Right cardiac atrium (tissue), 5 donors: Measurements from ENCODE around the gene TRAF3IP3. TPM values are rescaled to one million over a fixed set of nuclear protein-coding genes. Genes with fewer than 3 reads are reported as not detected.
A peak's percentile ranks its signal among the peaks of the same experiment; 100 is the strongest.

ENCODE experiments used
- ATAC-seq, 2 donors: fragments of 200-7000 bp; cut with Tn5 transposase; one replicate each; pipeline versions ENCODE4 v1.8.0 to v1.9.1; 2020; ENCODE audit warnings: moderate library complexity in 2 of 2, mild to moderate bottlenecking in 1 of 2
- DNase-seq, 3 donors: peaks; one replicate each; pipeline ENCODE4 v3.0.0-alpha.2; 2020
- H3K27ac ChIP-seq: one replicate; pipeline ENCODE4 v1.5.1; 2013; ENCODE audit warnings: mild to moderate bottlenecking, low read length, control low read depth, moderate library complexity
- H3K27me3 ChIP-seq: one replicate; pipeline ENCODE4 v1.6.1; 2013; ENCODE audit not compliant: control insufficient read depth, insufficient read depth
- H3K4me1 ChIP-seq: one replicate; pipeline ENCODE4 v1.6.1; 2013; ENCODE audit warnings: low read length; ENCODE audit not compliant: control insufficient read depth, insufficient read depth
- H3K4me3 ChIP-seq: one replicate; pipeline ENCODE4 v1.5.1; 2013; ENCODE audit warnings: low read length, control low read depth
- H3K9me3 ChIP-seq: one replicate; pipeline ENCODE4 v1.6.1; 2013; ENCODE audit warnings: low read length; ENCODE audit not compliant: control insufficient read depth
- WGBS: extraction: QIAGEN DNeasy Blood & Tissue Kit; methylation state at CpG from one replicate; pipeline ENCODE4 v1.1.7; 2013; 5-methylcytosine and 5-hydroxymethylcytosine counted together
- intact Hi-C, 4 donors: fragments of 100-400 bp; cut with DNase I; formaldehyde crosslinking; loops; one replicate each; pipeline versions ENCODE4 v1.11.0 to v1.14.0; 2022 to 2023
- polyA plus RNA-seq: library from polyadenylated mRNA; stranded (reverse); fragments of 200-250 nt; gene quantifications from one replicate; pipeline ENCODE4 v1.2.3, GENCODE V29; 2013
- total RNA-seq, 4 donors: library from RNA; stranded (reverse); fragmentation: NEBNext Ultra II Directional; extraction: Animal tissue kit (Norgen Biotek cat#: 25700); gene quantifications; one replicate each; pipeline ENCODE4 v1.2.1, GENCODE V29; 2021
- donor health status: healthy with polysubstance abuse.
- donor health status: DM: no; HTN: yes; CAD: no.
- donor health status: DM: no; HTN: no; CAD: no.
- donor health status: DM: no; HTN: yes; CAD: no; lungs with severe emphysema.
- donor health status: DM: yes; HTN: yes; CAD: no.

Gene TRAF3IP3
- total and polyA plus RNA-seq, 5 donors, result 0.63 to 2.7 (median 1.3) TPM

DNA sequence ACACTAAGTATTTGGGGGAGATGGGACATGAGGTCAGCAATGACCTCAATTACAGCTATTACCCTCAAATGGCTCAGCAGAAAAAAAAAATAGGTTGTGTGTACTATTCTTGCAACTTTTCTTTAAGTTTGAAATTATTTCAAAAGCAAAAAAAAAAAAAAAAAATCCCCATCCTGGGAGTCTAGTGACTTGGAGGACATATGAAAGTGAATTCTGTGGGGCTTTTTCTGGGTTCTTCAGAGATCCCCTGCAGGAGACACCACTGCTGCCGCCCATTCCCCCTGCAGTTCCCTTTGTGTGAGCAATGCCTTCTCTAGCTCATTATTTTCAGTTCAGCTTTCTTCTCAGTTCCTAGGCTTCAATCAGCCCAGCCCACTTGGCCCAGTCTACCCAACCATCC, 34.5 kb upstream of the TRAF3IP3 start:
- 100% methylated on average over 1 of the region's 1 CpG for WGBS
- no peak overlapping the region for H3K4me3 ChIP-seq
- ATAC-seq (no peak), DNase-seq (no peak)
- intact Hi-C loops, result no loop called here
- no peaks in the 10 kb centered on the region for H3K9me3 ChIP-seq
- no peak overlapping the region for H3K27ac ChIP-seq
- H3K27me3 ChIP-seq, result no peaks in the 10 kb centered on the region
- no peaks in the 10 kb centered on the region for H3K4me1 ChIP-seq

DNA sequence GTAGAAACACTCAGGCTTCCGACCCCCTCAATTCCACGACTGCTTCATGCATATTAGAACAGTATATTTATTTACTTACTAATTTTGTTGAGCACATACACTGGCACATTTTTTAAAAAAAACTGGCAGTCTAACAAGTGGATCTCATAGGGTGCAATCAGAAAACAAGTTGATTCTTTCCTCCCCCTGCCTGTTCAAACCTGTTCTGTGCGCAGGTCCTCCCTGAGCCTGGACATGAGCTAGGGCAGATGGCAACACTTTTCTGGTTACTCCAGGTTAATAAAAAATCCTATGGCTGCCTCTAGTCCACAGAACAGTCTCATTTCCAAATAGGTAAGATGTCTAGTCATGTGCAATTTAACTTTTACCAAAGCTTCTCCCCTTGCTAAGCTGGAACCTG, 32.6 kb upstream of the TRAF3IP3 start:
- no peaks in the 10 kb centered on the region for H3K9me3 ChIP-seq
- 97% methylated on average over 3 of the region's 3 CpGs for WGBS
- no peak for DNase-seq
- no peak for ATAC-seq
- H3K4me3 ChIP-seq, result no peak overlapping the region
- H3K27me3 ChIP-seq, result no peaks in the 10 kb centered on the region
- peaks cover 1% of the 10 kb centered on the region for H3K4me1 ChIP-seq
- intact Hi-C loops, result no loop called here
- no peak overlapping the region for H3K27ac ChIP-seq

DNA sequence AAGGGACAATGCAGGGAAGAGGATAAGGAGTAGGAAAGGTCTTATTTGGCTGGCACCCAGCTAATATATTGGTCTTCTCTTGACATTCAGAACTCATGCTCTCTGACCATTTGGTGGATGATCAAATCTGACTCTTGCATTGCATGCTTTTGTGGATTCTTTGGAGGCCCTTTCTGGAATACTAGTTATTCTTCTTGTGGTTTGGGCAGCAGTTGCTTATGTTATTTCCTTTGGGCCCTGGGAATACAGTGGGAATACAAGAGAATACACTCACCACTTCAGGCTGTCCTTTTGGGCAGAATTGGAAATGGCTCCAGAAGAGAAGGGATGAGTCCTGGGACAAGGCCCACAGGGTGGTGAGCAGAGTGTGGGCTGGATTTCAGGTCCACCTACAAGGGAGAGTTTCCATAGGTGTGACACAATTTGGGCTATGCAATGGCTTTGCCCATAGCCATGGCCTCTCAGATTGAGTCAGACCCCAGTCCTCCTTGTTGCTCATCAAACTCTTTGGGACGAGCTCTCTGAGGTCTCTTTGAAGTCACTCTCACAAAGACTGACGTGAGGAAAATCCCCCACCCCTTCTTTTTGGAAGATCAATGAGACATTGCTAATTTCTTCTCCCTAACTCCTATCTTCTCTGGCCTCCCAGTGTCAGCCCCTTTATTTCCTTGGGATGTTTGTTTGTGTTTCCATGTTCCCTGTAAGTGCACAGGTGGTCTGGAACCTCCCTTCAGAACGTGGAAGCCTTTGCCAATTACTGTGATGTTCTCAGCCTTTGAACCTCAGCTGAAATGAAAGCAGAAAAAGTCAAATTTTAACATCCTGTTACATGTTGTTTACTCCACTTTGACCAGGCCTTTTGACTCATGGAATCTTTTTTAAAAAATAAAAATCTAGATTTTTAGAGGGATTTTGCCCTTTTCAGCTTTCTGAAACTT, 31.8 kb upstream of the TRAF3IP3 start:
- intact Hi-C loops, result no loop called here
- ATAC-seq (no peak), DNase-seq (no peak)
- H3K9me3 ChIP-seq, result no peaks in the 10 kb centered on the region
- H3K27me3 ChIP-seq, result no peaks in the 10 kb centered on the region
- no peak overlapping the region for H3K4me3 ChIP-seq
- peaks cover 2% of the 10 kb centered on the region for H3K4me1 ChIP-seq
- no peak overlapping the region for H3K27ac ChIP-seq
- WGBS, result 82% methylated on average over 3 of the region's 3 CpGs

DNA sequence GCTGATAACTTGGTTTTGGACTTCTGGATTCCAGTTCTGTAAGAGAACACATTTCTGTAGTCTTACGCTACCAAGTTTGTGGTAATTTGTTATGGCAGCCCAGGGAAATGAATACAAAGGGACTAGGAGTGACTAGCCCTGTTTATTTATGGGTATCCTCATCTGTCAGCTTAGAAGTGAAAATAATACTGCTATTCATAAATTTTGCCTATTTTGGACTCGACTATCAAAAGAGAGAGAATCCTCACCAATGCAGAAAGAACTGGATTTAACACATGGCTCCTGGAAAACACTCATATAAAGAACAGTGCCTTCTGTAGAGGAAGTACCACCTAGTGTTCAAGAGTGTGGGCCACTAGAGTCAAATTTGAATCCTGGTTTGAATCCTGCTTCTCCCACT, 28.6 kb upstream of the TRAF3IP3 start:
- Histone ChIP-seq H3K27me3 (no peaks in the 10 kb centered on the region), H3K4me3 (no peak overlapping the region), H3K4me1 (peaks cover 3% of the 10 kb centered on the region), H3K9me3 (no peaks in the 10 kb centered on the region), H3K27ac (no peak overlapping the region)
- DNase-seq (no peak), ATAC-seq (no peak)
- WGBS, result 85% methylated on average over 2 of the region's 2 CpGs
- intact Hi-C loops, result no loop called here

GRCh38 chr1:209727785-209728184, 28.1 kb upstream of the TRAF3IP3 start:
- H3K4me3 ChIP-seq, result no peak overlapping the region
- intact Hi-C loops, result no loop called here
- ATAC-seq (no peak), DNase-seq (no peak)
- no peaks in the 10 kb centered on the region for H3K9me3 ChIP-seq
- peaks cover 3% of the 10 kb centered on the region for H3K4me1 ChIP-seq
- WGBS, result 53% methylated on average over 3 of the region's 3 CpGs
- no peaks in the 10 kb centered on the region for H3K27me3 ChIP-seq
- no peak overlapping the region for H3K27ac ChIP-seq

GRCh38 chr1:209728466-209728865, 27.4 kb upstream of the TRAF3IP3 start:
- 22% methylated on average over 1 of the region's 1 CpG for WGBS
- Histone ChIP-seq H3K4me1 (peaks cover 5% of the 10 kb centered on the region), H3K4me3 (no peak overlapping the region), H3K27me3 (no peaks in the 10 kb centered on the region), H3K9me3 (no peaks in the 10 kb centered on the region), H3K27ac (no peak overlapping the region)
- DNase-seq (peak in 2 of 3 donors; percentile 50 to 66), ATAC-seq (peak; percentile 65 to 71)
- intact Hi-C loops, result no loop called here

DNA sequence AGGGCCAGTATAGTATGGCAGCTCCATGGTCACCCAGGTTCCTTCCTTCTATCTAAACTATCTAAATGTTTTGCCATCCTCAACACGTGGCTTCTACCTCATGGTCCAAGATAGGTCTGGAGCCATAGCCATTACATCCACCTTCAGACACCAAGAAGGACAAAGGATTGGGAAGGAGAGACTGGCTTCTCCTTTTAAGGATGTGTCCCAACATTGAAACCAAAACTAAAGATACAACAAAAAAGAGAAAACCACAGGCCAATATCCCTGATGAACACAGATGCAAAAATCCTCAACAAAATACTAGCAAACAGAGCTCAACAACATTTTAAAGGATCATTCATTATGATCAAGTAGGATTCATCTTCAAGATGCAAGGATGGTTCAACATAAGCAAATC, 26.4 kb upstream of the TRAF3IP3 start:
- DNase-seq (no peak), ATAC-seq (no peak)
- Histone ChIP-seq H3K27me3 (no peaks in the 10 kb centered on the region), H3K4me1 (peaks cover 5% of the 10 kb centered on the region), H3K9me3 (no peaks in the 10 kb centered on the region), H3K4me3 (no peak overlapping the region), H3K27ac (no peak overlapping the region)
- WGBS, result 64% methylated on average over 1 of the region's 1 CpG
- intact Hi-C loops, result no loop called here

GRCh38 chr1:209732725-209733124, 23.1 kb upstream of the TRAF3IP3 start:
- H3K9me3 ChIP-seq, result no peaks in the 10 kb centered on the region
- no peak overlapping the region for H3K27ac ChIP-seq
- no peak overlapping the region for H3K4me3 ChIP-seq

GRCh38 chr1:209733409-209734192, 22.3 kb upstream of the TRAF3IP3 start:
- intact Hi-C loops, result no loop called here
- Histone ChIP-seq H3K27me3 (no peaks in the 10 kb centered on the region), H3K9me3 (no peaks in the 10 kb centered on the region), H3K4me1 (peaks cover 6% of the 10 kb centered on the region), H3K27ac (no peak overlapping the region), H3K4me3 (no peak overlapping the region)
- DNase-seq (no peak), ATAC-seq (peak; percentile 26 to 42)
- 74% methylated on average over 3 of the region's 3 CpGs for WGBS

More at GRCh38 chr1:209732725-209733124, 23.1 kb upstream of the TRAF3IP3 start:
- intact Hi-C loops, result no loop called here
- Histone ChIP-seq H3K4me1 (peaks cover 6% of the 10 kb centered on the region), H3K27me3 (no peaks in the 10 kb centered on the region)
- ATAC-seq (no peak), DNase-seq (no peak)
- 57% methylated on average over 1 of the region's 1 CpG for WGBS

DNA sequence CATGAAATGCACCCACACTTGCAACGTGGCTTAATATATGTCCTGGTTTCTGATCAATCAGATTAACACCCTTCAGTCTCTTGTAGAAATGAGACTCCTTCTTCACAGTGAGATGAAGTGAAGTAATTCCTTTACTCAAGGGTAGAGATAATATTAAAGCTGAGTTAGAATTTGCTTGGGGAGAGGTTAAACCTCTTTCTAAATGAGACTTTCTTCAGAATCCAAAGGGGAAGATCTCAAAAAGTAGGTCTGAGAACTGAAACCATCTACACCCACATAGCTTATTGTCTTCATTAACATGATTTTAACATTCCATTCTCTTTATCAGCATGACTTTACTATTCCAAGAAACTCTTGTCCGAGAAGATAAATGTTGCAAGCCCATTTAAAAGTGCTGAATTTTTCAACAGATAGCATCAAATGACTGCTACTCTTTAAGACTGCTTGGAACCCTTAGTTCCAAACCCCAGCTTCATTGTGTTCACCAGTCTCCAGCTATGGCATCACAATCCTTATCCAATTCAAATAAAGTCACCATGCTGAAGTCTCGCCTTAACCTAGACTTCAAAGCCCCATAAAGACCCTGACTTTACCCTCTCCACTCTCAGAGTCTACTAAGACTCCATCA, 19.2 kb upstream of the TRAF3IP3 start:
- H3K27ac ChIP-seq, result no peak overlapping the region
- 43% methylated on average over 3 of the region's 3 CpGs for WGBS
- intact Hi-C loops, result no loop called here
- no peaks in the 10 kb centered on the region for H3K27me3 ChIP-seq
- DNase-seq, result no peak
- peaks cover 8% of the 10 kb centered on the region for H3K4me1 ChIP-seq
- H3K9me3 ChIP-seq, result no peaks in the 10 kb centered on the region
- no peak overlapping the region for H3K4me3 ChIP-seq
- no peak for ATAC-seq

GRCh38 chr1:209737118-209737505, 18.7 kb upstream of the TRAF3IP3 start:
- peaks cover 10% of the 10 kb centered on the region for H3K4me1 ChIP-seq
- H3K4me3 ChIP-seq, result no peak overlapping the region
- no peaks in the 10 kb centered on the region for H3K27me3 ChIP-seq
- H3K27ac ChIP-seq, result no peak overlapping the region
- DNase-seq (no peak), ATAC-seq (no peak)
- intact Hi-C loops, result no loop called here
- H3K9me3 ChIP-seq, result no peaks in the 10 kb centered on the region
- 81% methylated on average over 5 of the region's 5 CpGs for WGBS
